ENCODE results near the gene NADK2. TPM values are rescaled to one million over a fixed set of nuclear protein-coding genes. Genes with fewer than 3 reads are reported as not detected.

The NADK2 gene
- total and polyA plus RNA-seq, 10 of the 15 experiments (the other 5 are each of a cell fraction or from before 2014, with no cell fraction given), result 2.4 to 9.0 (median 6.3) TPM

- H3K79me2 ChIP-seq (ENCODE audit: control insufficient read depth, insufficient read depth, low read length), result no peaks in the 10 kb centered on the region
- WGBS (ENCODE audit: insufficient coverage, insufficient replicate concordance, low lambda C conversion rate, missing lambda C conversion rate), result 95% methylated on average over 1 of the region's 1 CpG
- SMC1A ChIA-PET (ENCODE audit: uncharacterized antibody, unreplicated experiment), result interaction anchor here (0.7 to 3.4 kb wide), 7 partner anchors 9 to 47 kb away, joined by 3 to 9 read pairs (median 3); no protein-coding TSS in a partner anchor
- FAIRE-seq (no peak), ATAC-seq (no peak), DNase-seq (ENCODE audit: low read depth, low spot score) (no peak)
- no peaks in the 10 kb centered on the region; a peak in 1 of 4 replicates for H3K36me3 ChIP-seq (ENCODE audit: control insufficient read depth in 2 of 2, insufficient read depth in 2 of 2, low read length in 1 of 2)
- no peaks in the 10 kb centered on the region for H3K4me1 ChIP-seq (ENCODE audit: control insufficient read depth, insufficient read depth, low read length)
- BruUV-seq (replicated peaks), result no TSS peak
- no peaks in the 10 kb centered on the region for H3K27me3 ChIP-seq (replicated peaks in 1 of 2; ENCODE audit: control insufficient read depth in 2 of 2, insufficient read depth in 2 of 2, low read length in 1 of 2)
- POLR2A ChIA-PET, result interaction anchor here (1.5 kb wide), 1 partner anchor 23 kb away, joined by 3 read pairs; no protein-coding TSS in a partner anchor
- TF ChIP-seq SUZ12 (IDR thresholded peaks at IDR 0.05; ENCODE audit: unreplicated experiment) (no peak), NR2C1 (IDR thresholded peaks at IDR 0.05) (no peak), EP300 (IDR thresholded peaks at IDR 0.05; ENCODE audit: borderline replicate concordance in 1 of 2, control insufficient read depth in 1 of 2, low read depth in 2 of 2, low read length in 2 of 2) (no peak), PML (IDR thresholded peaks at IDR 0.05; ENCODE audit: low read length) (no peak), BACH1 (IDR thresholded peaks at IDR 0.05; ENCODE audit: borderline replicate concordance) (no peak), SUPT20H (IDR thresholded peaks at IDR 0.05; ENCODE audit: borderline replicate concordance, control insufficient read depth, low read depth, low read length) (no peak), JUNB (IDR thresholded peaks at IDR 0.05) (no peak), HDAC2 (IDR thresholded peaks at IDR 0.05) (no peak), E2F8 (IDR thresholded peaks at IDR 0.05; ENCODE audit: low read depth, partially characterized antibody) (no peak), CREM (IDR thresholded peaks at IDR 0.05; ENCODE audit: low read depth) (no peak), WRNIP1 (IDR thresholded peaks at IDR 0.05; ENCODE audit: borderline replicate concordance, low read depth, low read length) (no peak), SIX5 (IDR thresholded peaks at IDR 0.05; ENCODE audit: low read depth, low read length, severe bottlenecking) (no peak), ETV6 (conservative IDR thresholded peaks at IDR 0.05 in 1 of 2, IDR thresholded peaks at IDR 0.05 in 1 of 2; ENCODE audit: borderline replicate concordance in 1 of 2, low read depth in 1 of 2) (no peak), PAX8 (IDR thresholded peaks at IDR 0.05) (no peak), FOXK2 (IDR thresholded peaks at IDR 0.05) (no peak), RUNX3 (IDR thresholded peaks at IDR 0.05; ENCODE audit: low read length) (no peak), ZBTB4 (CRISPR knock-in tag; IDR thresholded peaks at IDR 0.05) (no peak)
- RAD21 ChIA-PET (ENCODE audit: unreplicated experiment), result interaction anchor here (1.2 to 1.6 kb wide), 2 partner anchors 23 to 139 kb away, joined by 3 to 4 read pairs; partner anchors contain the start of gene NADK2
- no peak overlapping the region for H3K4me3 ChIP-seq
- in situ Hi-C loops (cut with MboI), result no loop called here
- CTCF ChIA-PET, result interaction anchor here (0.6 to 3.1 kb wide), 11 partner anchors 20 to 978 kb away, joined by 3 to 12 read pairs (median 3); partner anchors contain the start of gene NADK2
- no peak overlapping the region for H3K27ac ChIP-seq (ENCODE audit: control insufficient read depth, insufficient read depth)
- H3K4me2 ChIP-seq (ENCODE audit: control insufficient read depth, insufficient read depth), result no peak overlapping the region
- H4K20me1 ChIP-seq (ENCODE audit: control insufficient read depth, insufficient read depth), result no peaks in the 10 kb centered on the region
- H3K9me3 ChIP-seq (replicated peaks; ENCODE audit: control insufficient read depth, insufficient read depth, low read length), result no peaks in the 10 kb centered on the region
- no peak overlapping the region for H2AFZ ChIP-seq (ENCODE audit: control insufficient read depth, low read depth, low read length)
- no peak overlapping the region for H3K9ac ChIP-seq (ENCODE audit: control insufficient read depth, insufficient read depth, low read length)
- intact Hi-C loops (cut with micrococcal nuclease; ENCODE audit: unreplicated experiment), result no loop called here
Observed at GRCh38 chr5:36217988-36218387, 23.7 kb downstream of the NADK2 start.
